Left hindlimb (tissue), 1 donor: Measurements from ENCODE around the gene MAP2K3.
"Not testable (repeated sequence)": the region's sequence is repeated elsewhere in the genome, so short reads cannot be mapped to it uniquely, and the experiment has no call there.

Experiments
- DNase-seq: peaks from one replicate; pipeline ENCODE4 v3.0.0-alpha.2; 2018

MAP2K3 gene

DNA sequence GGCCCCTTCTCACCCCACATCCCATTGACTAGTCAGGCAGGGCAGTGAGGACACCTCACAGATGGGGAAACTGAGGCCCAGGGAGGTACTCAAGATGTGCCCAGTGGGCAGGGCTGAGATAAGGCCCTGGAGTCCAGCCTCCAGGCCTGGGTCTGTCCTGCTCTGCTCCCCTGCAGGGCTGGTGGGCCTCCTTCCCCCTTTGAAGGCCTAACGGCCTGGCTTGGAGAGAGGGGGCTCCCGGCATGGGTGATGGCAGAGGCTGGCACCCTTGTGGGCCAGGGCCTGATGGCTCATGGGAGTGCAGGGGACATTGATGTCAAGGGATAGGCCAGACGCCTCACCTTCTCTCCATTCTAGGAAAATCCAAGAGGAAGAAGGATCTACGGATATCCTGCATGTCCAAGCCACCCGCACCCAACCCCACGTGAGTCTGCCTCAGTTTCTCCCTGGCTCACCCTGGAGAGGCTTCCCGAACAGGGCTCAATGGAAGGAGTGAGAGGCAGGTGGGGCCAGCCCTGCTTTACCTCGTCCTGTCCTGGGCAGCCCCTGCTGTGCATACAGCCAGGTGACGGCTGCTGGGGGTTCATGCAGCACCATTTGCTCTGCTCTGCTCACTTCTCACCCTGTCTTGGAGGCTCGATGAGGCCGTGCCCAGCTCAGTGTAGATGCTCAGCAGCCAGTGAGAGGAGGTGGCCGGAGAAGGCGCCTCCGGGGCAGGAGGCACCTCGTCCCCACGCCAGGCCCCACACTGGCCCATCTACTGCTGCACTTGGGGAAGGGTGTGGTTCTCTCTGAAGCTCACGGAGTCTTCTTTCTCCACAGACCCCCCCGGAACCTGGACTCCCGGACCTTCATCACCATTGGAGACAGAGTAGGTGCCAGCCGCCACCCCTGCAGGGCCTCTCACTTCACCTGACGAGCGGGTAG is 13.8 kb downstream of the MAP2K3 start:
- no peak for DNase-seq

DNA sequence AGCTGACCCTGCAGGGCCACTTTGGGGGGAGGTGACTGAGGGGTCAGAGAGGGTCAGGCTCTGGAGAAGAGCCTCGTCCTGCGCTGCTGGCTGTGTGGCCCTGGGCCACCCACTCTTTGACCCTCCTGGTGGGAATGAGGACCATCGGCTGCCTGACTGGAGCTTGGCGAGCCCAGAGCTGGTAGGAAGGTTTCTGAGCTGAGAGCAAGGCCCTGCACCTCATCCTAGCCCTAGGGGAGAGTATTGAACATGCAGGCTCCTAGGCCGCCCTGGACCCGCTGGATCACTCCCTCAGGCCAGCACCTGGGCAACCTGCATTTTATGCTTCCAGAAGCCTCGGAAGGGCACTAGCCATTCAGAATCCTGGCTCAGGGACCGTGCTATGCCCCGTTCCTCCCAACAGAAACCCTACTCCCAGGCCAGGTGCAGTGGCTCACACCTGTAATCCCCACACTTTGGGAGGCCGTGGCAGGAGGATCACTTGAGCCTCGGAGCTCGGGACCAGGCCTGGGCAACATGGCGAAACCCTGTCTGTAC is 14.5 kb downstream of the MAP2K3 start:
- no peak for DNase-seq

DNA sequence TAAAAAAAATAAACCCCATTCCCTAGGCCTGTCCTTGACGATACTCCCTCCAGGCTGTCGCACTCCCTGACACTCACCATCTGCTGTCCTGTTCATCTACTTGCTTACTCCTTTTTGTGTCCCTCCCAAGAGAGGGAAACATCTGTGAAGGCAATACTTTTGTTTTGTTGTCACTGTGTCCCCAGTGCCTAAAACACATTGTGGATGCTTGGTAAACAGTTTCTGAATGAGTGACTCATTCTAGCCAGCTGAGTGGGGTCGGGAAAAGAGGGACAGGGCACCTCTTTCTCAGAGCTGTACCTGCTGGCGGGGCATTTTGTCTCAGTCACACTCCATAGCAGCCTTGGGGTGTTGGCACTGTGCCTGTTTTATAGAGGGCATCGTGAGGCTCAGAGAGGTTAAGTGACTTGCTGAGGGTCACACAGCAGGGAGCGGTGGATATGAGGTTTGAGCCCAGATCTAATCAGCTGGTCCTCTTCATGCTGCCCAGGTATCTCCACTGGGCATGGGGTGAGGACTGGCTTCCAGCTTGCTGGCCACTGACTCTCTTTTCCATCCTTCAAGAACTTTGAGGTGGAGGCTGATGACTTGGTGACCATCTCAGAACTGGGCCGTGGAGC is 15.6 kb downstream of the MAP2K3 start:
- no peak for DNase-seq

DNA sequence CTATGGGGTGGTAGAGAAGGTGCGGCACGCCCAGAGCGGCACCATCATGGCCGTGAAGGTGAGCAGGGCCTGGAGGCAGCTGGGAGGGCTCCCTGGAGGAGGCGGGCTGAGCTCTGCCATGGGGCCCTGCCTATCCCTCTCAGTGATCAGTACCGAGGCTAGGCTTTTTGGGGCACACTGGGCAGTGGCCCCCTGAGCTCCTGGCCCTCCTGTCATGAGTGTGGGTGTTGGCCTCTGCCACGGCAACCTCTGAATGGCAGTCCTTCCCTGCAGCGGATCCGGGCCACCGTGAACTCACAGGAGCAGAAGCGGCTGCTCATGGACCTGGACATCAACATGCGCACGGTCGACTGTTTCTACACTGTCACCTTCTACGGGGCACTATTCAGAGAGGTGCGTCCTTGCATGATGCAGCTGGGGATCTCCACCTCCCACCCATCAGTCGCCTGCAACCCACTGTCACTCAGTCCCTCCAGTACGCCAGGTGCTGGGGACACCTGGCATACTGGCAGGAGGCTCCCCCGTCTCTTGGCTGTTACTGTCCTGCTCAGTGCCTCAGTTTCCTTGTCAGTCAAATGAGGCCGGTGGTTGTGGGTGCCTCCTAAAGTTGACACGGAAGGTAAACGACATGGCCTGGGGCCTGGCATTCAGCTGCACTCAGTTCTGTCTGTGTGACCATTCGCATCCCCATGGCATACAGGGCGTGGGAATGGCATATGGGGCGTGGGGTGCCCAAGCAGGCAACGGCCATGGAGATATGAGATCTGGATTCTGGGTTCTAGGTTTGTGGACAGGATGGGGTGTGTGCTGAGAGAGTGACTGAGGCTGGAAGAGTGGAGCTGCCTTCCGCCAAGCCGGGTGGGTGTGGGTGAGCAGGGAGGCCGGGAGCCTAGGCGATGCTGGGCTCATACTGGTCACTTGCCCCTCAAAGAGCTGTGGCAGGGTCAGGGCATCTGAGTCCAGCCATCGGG is 16.4 kb downstream of the MAP2K3 start:
- DNase-seq, result no peak

DNA sequence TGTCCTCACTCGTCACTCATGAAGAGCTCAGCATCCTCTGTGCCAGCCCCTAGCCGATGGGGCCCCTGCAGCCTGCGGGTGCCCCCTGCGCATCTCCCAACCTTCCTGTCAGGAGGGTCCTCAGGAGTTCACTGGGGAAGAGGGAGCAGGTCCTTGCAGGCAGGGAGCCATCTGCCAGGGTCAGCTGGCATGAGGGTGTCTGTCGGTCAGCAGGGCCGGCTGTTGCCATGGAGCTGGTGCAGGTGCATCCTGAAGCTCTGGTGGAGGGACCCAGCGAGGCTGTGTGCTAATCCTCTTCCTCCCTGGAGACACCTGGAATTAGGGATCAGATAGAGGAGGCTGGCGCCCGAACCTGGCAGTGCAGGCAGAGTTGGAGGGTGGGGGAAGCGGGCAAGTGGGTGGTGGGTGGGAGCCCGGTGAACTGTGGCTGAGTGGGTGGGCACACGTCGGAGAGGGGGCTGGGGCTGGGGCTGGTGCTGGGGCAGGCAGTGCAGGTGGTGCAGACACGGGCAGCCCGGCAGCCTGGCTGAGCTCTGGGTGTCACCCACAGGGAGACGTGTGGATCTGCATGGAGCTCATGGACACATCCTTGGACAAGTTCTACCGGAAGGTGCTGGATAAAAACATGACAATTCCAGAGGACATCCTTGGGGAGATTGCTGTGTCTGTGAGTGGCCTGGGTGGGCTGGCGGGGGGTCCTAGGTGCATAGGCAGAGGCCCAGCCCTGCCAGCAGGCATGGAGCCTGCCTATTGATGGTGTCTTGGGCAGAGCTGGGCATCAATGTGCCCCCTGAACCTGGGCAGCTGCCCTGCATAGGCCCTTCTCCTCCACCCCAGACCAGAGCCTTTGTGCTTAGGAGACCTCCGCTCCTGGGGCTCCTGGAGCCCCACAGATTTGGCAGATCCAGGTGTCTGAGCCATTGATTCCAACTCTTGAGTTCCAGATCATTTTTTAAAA is 17.4 kb downstream of the MAP2K3 start:
- DNase-seq, result no peak

DNA sequence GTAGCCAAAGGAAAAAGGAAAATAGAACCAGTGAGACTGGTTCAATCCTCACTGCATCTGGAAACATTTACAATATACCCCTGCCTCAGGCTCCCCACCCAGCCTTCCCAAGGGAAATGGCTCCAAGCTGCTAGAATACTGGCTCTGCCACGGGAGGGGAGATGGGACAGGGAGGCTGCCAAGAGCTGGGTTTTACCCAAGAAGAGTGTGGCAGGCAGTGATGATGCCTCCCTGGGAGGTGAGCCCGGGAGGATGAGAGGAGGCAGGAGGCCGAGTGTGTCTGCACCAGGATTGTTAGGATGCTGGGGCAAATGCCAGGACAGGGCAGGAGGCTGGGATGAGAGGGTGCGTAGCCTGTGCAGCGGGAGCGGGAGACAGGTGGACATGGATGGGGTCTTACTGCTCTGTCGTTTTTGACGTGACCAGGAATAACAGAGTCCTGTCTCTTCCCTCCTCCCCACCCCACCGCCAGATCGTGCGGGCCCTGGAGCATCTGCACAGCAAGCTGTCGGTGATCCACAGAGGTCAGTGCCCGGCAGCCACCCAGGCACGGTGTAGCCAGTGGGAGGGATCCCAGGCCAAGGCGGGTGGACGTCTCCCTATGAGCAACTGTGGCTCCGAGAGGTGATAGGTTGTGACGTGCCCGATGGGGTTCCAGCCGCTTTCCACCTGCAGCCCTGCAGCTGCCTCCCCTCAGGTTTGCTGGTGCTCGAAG is 18.4 kb downstream of the MAP2K3 start:
- peak; percentile 26 for DNase-seq

DNA sequence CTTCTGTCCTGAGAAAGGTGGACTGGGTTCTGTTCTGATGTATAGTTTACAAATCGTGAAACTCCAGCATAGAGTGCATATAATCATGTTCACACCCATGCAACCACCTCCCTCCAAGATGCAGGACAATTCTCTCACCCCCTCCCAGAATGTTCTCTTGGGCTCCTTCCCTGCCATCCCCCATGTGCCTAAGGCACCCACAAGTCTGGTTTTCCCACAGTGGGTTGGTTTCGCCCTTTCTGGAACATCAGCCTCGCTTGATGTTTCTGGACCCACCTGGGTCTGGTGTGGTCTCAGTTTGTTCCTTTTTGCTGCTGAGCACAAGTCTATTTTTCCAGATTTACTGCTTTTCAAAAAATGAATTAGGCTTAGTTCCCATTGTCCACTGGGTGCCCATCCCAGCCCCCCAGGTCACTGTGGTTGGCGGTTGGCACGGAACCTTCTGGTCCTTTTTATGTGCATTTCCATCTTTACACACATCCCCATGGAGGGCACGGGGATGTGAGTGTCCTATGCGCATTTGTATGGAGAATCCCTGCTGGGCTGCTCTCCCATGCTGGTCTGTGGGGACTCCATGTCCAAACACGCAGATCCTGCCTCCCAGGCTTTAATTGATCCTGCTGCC is 19.0 kb downstream of the MAP2K3 start:
- no peak for DNase-seq

DNA sequence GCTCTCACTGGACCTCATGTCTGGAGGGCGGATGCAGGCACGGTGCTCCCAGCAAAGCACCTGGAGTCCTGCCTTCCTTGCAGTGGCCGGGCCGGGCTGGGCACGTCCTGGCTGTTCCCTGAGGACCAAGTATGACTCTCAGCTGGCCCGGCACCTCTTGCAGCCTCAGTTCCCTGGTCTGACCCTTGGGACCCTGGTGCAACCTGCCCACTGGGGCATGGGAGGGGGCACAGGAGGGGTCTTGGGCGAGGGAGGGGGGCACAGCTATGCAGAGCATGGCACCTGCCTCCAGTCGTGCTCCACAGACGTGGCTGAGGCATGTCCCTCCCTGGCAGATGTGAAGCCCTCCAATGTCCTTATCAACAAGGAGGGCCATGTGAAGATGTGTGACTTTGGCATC is 19.6 kb downstream of the MAP2K3 start:
- peak; percentile 29 for DNase-seq

DNA sequence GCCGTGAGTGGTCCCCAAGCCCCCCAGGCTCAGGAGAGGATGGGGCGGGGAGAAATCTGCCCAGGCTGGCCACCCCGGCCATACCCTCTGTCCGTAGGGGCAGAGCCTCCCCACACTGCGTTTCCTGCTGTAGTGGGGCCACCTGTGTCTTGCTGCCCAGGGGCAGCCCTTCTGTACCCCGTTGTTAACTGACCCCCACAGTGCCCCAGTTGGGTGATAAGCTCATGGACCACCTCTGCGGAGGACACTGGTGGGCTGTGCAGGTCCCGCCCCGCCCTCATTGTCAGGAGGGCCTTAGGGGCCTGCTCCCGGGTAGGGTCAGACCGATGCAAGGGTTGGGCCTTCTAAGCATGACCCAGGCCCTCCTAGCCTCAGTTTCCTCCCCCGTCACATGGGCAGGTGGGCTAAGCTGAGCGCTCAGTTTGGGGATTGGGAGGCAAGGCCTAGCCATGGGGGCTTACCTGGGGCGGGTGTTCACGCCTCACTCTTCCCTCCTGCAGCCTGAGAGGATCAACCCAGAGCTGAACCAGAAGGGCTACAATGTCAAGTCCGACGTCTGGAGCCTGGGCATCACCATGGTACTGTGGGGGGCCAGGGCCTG is 20.1 kb downstream of the MAP2K3 start:
- DNase-seq, result peak; percentile 25

DNA sequence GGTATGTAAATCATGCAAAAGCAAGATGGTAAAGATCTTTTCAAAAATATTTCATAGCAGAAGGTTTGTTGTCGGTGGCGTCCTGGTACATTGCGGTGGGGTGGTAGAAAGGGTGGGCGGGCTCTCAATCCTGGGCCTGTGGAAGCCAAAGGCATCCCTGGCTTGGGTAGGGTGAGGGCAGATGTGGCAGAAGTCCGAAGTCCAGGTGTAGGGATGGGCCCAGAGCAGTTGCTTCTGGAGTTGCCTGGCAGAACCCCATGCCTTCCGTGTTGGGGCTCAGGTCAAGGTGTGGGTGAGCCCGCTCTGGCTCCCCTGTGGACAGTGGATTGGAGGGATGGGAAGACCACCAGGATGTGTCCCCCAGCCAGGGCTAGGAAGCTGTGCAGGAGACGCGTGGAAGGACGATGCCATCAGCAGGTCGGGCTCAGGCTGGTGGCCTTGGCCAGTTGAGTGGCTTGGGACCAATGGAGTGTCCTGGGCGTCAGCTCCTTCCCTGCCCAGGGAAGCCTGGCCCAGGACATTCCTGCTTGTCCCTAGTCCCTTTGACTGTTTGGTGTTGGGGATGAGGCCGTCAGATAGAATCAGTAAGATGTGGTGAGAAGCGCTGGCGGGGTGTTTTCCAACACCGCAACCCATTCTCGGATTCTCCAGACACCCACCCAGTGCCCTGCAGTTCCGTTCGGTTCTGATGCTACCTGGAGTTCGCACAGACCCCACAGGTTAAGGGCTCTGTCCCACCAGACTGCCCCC is 21.1 kb downstream of the MAP2K3 start:
- DNase-seq, result peak; percentile 26

DNA sequence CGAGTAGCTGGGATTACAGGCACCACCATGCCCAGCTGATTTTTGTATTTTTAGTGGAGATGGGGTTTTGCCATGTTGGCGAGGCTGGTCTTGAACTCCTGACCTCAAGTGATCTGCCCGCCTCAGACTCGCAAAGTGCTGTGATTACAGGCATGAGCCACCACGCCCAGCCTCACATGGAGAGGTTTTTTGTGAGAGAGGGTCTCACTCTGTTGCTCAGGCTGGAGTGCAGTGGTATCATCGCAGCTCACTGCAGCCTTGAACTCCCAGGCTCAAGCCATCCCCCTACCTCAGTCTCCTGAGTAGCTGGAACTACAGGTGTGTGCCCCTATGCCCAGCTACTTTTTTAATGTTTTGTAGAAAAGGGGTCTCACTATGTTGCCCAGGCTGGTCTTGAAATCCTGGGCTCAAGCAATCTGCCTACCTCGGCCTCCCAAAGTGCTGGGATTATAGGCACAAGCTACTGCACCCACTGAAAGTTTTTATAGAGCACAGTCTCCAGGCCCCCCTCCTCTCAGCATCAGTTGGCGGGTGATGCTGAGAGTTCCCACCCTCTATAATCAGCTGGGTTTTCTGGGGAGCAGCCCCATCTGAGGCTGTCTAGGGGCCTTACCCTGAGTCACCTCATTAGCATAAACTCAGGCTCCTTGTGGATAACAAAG is 22.2 kb downstream of the MAP2K3 start:
- not testable (repeated sequence) for DNase-seq

DNA sequence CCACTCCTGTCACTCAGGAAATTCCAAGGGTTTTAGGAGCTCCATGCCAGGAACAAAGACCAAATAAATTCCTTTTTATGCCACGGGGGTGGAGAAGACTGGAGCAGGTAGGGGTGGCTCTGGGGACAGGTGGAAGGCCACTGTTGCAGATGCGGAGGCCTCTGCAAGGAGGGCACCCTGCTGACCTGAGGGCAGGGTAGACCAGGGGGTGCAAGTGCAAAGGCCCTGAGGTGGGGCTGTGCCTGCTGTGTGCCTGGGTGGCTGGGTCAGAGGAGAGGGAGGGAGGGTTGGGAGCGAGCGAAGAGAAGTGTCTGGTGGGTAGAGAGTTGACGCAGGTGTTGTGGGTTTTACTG is 22.7 kb downstream of the MAP2K3 start:
- not testable (repeated sequence) for DNase-seq

DNA sequence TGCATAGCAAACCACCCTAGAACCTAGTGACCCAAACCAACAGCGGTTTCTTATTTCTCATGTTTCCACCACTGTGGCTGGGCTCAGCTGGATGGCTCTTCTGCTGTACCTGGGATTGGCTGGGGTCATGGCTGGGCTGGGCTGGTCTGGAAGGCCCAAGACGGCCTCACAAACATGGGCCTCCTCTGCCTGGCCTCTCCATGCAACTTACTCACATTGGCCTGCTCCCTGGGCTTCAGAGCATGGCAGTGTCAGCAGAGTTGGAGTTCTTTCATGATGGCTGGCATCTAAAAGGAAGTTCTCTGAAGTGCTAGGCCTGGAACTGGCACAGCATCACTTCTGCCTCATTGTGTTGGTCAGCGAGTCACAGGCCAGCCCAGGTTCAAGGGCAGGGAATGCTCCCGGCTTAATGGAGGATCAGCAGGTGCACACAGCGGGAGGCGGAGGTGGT is 24.4 kb downstream of the MAP2K3 start:
- not testable (repeated sequence) for DNase-seq

DNA sequence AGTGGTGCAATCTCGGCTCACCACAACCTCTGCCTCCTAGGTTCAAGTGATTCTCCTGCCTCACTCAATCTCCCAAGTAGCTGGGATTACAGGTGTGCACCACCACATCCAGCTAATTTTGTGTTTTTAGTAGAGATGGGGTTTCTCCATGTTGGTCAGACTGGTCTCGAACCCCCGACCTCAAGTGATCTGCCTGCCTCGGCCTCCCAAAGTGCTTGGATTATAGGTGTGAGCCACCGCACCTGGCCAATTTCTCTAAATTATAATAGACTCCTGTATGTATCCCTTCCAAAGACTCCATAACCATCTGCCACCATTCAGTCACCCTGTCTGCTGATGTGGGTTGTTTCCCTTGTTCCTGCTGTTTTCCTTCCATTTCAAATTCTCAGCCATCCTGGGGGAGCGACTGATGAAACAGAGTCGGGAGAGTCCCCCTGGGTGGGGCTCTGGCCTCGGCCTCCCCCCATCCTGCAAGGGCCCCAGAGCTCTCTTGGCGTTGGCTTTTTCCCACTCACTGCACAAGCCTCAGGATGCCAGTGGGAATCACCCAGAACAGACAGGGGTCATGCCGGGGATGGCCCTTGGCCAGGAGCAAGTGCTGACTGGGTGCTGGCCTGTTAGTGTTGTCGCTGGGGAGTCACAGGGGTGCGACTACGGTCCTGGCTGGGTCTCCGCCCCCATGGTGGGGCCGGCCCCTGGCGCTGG is 25.7 kb downstream of the MAP2K3 start:
- not testable (repeated sequence) for DNase-seq

DNA sequence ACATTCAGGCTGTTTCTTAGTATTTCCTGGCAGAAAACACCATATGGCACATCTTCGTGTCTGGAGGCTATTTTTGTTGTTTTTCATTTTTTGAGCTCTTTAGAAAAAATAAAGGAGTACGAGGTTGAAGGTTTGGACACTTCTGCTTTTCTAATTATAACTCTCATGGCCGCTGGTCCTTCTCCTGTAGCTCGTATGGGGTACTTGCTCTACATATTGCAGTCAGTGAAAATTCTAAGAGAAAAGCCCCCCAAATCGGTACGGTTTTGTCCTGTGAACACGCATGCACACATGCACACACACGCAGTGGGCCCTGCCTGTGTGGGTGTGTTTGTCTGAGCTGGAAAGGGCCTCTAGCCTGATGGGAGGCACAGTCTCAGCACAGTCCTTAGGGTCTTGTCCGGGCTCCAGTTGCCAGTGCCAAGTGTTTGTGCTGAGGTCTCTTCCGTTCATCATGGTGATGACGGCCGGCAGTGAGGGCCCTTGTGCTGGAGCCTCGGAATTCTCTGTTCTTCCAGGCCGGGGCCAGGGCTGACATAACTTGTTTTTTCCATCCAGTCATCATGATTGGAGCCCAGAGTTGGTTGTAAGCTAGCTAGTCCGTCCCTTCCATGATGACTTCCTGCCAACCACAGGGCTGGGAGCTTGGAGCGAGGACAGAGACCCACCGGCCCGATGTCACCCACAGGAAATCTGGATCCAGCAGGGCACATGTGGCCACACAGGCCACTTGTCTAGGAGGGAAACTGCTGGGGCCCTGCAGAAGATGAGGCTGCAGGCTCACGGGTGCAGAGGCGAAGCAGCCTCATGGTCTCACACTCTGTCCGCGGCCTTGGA is 26.5 kb downstream of the MAP2K3 start:
- DNase-seq, result not testable (repeated sequence)

DNA sequence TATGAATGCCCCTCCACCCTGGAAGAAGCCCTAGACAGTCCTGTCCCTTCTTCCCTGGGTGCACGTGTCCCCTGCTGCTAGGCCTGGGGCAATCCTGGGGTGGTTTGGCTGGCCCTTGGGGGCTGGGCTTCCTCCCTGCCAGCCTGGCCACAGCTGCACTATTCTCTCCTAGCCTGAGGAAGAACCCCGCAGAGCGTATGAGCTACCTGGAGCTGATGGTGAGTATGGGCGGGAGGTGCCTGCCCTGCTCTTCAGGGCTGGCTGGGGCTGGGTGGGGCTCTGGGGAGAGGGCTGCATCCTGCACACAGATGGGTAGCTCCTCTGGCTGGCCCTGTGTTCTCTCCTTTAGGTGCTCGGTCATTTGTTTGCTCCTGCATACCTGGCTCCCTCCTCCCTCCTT is 28.8 kb downstream of the MAP2K3 start:
- DNase-seq, result no peak

DNA sequence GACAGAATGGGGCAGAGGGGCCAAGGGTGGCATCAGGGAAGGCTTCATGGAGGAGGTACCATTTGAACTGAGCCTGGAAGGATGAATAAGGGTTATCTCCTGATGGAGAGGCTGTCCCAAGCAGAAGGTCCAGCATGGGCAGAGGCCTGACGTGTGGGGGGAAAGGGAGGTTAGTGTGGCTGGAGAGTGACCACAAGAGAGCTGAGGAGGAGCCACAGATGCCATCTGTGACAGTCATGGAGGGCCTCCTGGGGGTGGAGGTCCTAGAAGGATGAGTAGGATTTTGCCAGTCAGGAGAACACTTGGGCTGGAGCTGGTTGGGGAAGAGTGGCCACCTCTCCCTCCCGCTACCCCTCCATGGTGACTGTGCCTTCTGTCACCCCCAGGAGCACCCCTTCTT is 29.2 kb downstream of the MAP2K3 start:
- DNase-seq, result not testable (repeated sequence)
